Suprapubic skin (tissue), 3 donors: ENCODE measurements around the gene RNPS1.

Experiments used
- POLR2AphosphoS5 ChIP-seq, 3 donors: sonication (generic); formaldehyde crosslinking; IDR thresholded peaks; one replicate each; pipeline ENCODE4 v1.6.1; 2017; ENCODE audit warnings: antibody characterized with exemption in 3 of 3
- TF ChIP-seq, protein P1 (sequence below), 2 donors: fragments of 200-600 bp in 1 of 2; fragments of 450-650 bp in 1 of 2; sonication (generic) in 1 of 2; IDR thresholded peaks; one replicate each; pipeline ENCODE4 v1.5.1; 2016 to 2019; ENCODE audit warnings: antibody characterized with exemption in 2 of 2, mild to moderate bottlenecking in 1 of 2, moderate library complexity in 1 of 2

DNA sequence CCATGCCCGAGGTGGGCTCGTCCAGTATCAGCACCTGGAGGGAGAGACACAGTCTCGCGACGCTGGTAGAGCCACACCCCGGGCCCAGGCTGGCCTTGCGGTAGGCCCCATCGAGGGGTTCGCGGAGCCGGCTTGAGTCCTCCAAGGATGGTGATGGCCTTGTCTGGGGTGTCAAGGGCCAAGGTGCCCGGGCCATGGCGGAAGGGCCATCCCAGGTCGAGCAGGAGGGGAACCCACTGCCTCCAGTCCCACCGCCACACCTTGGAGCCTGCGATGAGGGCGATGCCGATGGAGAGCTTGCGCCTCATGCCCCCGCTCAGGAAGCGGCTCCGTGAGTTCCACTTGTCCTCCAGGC lies 29.6 kb upstream of the RNPS1 start:
- no peak for TF ChIP-seq POLR2AphosphoS5 (IDR thresholded peaks at IDR 0.05)
- TF ChIP-seq, protein P1, sequence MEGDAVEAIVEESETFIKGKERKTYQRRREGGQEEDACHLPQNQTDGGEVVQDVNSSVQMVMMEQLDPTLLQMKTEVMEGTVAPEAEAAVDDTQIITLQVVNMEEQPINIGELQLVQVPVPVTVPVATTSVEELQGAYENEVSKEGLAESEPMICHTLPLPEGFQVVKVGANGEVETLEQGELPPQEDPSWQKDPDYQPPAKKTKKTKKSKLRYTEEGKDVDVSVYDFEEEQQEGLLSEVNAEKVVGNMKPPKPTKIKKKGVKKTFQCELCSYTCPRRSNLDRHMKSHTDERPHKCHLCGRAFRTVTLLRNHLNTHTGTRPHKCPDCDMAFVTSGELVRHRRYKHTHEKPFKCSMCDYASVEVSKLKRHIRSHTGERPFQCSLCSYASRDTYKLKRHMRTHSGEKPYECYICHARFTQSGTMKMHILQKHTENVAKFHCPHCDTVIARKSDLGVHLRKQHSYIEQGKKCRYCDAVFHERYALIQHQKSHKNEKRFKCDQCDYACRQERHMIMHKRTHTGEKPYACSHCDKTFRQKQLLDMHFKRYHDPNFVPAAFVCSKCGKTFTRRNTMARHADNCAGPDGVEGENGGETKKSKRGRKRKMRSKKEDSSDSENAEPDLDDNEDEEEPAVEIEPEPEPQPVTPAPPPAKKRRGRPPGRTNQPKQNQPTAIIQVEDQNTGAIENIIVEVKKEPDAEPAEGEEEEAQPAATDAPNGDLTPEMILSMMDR (IDR thresholded peaks at IDR 0.05), result no peak
